ENCODE results near the gene DAD1. TPM values are rescaled to one million over a fixed set of nuclear protein-coding genes. Genes with fewer than 3 reads are reported as not detected.

The DAD1 gene
- total RNA-seq, 1 experiment from 2014 or later, result 155 TPM

- H3K9me3 ChIP-seq (ENCODE audit: insufficient read depth, low read depth), result no peaks in the 10 kb centered on the region
- H4K20me1 ChIP-seq (ENCODE audit: insufficient read depth), result no peaks in the 10 kb centered on the region
- intact Hi-C loops (cut with micrococcal nuclease; ENCODE audit: unreplicated experiment), result no loop called here
Measured at GRCh38 chr14:22553445-22553844, 35.6 kb downstream of the DAD1 start.

GRCh38 chr14:22552827-22553076, 36.3 kb downstream of the DAD1 start:
- Histone ChIP-seq H2AFZ (no peak overlapping the region), H3K4me1 (replicated peaks; ENCODE audit: insufficient read depth) (peaks cover 19% of the 10 kb centered on the region), H3K27me3 (ENCODE audit: insufficient read depth, low read depth) (no peaks in the 10 kb centered on the region), H3K9me3 (ENCODE audit: insufficient read depth, low read depth) (no peaks in the 10 kb centered on the region), H3K36me3 (ENCODE audit: low read depth) (no peaks in the 10 kb centered on the region), H3K79me2 (ENCODE audit: low read depth) (no peaks in the 10 kb centered on the region), H3K27ac (no peak overlapping the region), H4K20me1 (ENCODE audit: insufficient read depth) (no peaks in the 10 kb centered on the region), H3K4me2 (no peak overlapping the region), H3K9me2 (ENCODE audit: insufficient read depth) (no peaks in the 10 kb centered on the region), H3K4me3 (no peak overlapping the region), H3F3A (ENCODE audit: insufficient read depth, low read depth) (peaks cover 6% of the 10 kb centered on the region; the same call in 1 of the 2 replicates)
- no TSS peak for BruUV-seq (replicated peaks)
- TF ChIP-seq EZH2 (IDR thresholded peaks at IDR 0.05; ENCODE audit: low read depth) (no peak), CTCF (conservative IDR thresholded peaks at IDR 0.05) (no peak)
- ChIA-PET CTCF (interaction anchor here (0.6 to 0.7 kb wide), 2 partner anchors 160 to 215 kb away, joined by 3 read pairs; no protein-coding TSS in a partner anchor), POLR2A (ENCODE audit: unreplicated experiment) (no interaction called here)
- no peak for DNase-seq
- intact Hi-C loops (cut with micrococcal nuclease; ENCODE audit: unreplicated experiment), result no loop called here

More at GRCh38 chr14:22553445-22553844, 35.6 kb downstream of the DAD1 start:
- H2AFZ ChIP-seq, result no peak overlapping the region
- no peak for TF ChIP-seq CTCF (conservative IDR thresholded peaks at IDR 0.05)
- no peak for TF ChIP-seq EZH2 (IDR thresholded peaks at IDR 0.05; ENCODE audit: low read depth)
- no peak overlapping the region for H3K4me2 ChIP-seq
- peaks cover 6% of the 10 kb centered on the region; the same call in 1 of the 2 replicates for H3F3A ChIP-seq (ENCODE audit: insufficient read depth, low read depth)
- no peaks in the 10 kb centered on the region for H3K79me2 ChIP-seq (ENCODE audit: low read depth)
- no peak for DNase-seq
- POLR2A ChIA-PET (ENCODE audit: unreplicated experiment), result no interaction called here
- no peaks in the 10 kb centered on the region for H3K9me2 ChIP-seq (ENCODE audit: insufficient read depth)
- H3K4me1 ChIP-seq (replicated peaks; ENCODE audit: insufficient read depth), result peaks cover 19% of the 10 kb centered on the region
- CTCF ChIA-PET, result no interaction called here
- H3K27me3 ChIP-seq (ENCODE audit: insufficient read depth, low read depth), result no peaks in the 10 kb centered on the region
- no peaks in the 10 kb centered on the region for H3K36me3 ChIP-seq (ENCODE audit: low read depth)
- H3K4me3 ChIP-seq, result no peak overlapping the region
- H3K27ac ChIP-seq, result no peak overlapping the region
- BruUV-seq (replicated peaks), result no TSS peak

- CTCF ChIA-PET, result interaction anchor here (0.6 to 0.7 kb wide), 2 partner anchors 160 to 214 kb away, joined by 3 read pairs; no protein-coding TSS in a partner anchor
- H3K27ac ChIP-seq, result no peak overlapping the region
Measured at GRCh38 chr14:22552001-22552826, 36.8 kb downstream of the DAD1 start.

More at GRCh38 chr14:22552001-22552826, 36.8 kb downstream of the DAD1 start:
- Histone ChIP-seq H3K4me2 (no peak overlapping the region), H3K9me2 (ENCODE audit: insufficient read depth) (no peaks in the 10 kb centered on the region), H3K4me3 (no peak overlapping the region), H3K9me3 (ENCODE audit: insufficient read depth, low read depth) (no peaks in the 10 kb centered on the region), H4K20me1 (ENCODE audit: insufficient read depth) (no peaks in the 10 kb centered on the region), H3K79me2 (ENCODE audit: low read depth) (no peaks in the 10 kb centered on the region), H3K36me3 (ENCODE audit: low read depth) (no peaks in the 10 kb centered on the region), H2AFZ (no peak overlapping the region), H3F3A (ENCODE audit: insufficient read depth, low read depth) (peaks cover 6% of the 10 kb centered on the region; the same call in 1 of the 2 replicates), H3K27me3 (ENCODE audit: insufficient read depth, low read depth) (no peaks in the 10 kb centered on the region), H3K4me1 (replicated peaks; ENCODE audit: insufficient read depth) (peaks cover 19% of the 10 kb centered on the region)
- intact Hi-C loops (cut with micrococcal nuclease; ENCODE audit: unreplicated experiment), result no loop called here
- no peak for TF ChIP-seq CTCF (conservative IDR thresholded peaks at IDR 0.05)
- TF ChIP-seq EZH2 (IDR thresholded peaks at IDR 0.05; ENCODE audit: low read depth), result no peak
- POLR2A ChIA-PET (ENCODE audit: unreplicated experiment), result no interaction called here
- no TSS peak for BruUV-seq (replicated peaks)
- no peak for DNase-seq
